KOPT-K1 (cell line): Measurements from ENCODE around the gene WIPF3.

Source experiments
- H3K27ac ChIP-seq: fragments of 200-600 bp; sonication (generic); 2 replicates; pipeline ENCODE4 v1.5.1; 2016; ENCODE audit warnings: antibody characterized with exemption, mild to moderate bottlenecking, low read depth, low read length; ENCODE audit not compliant: poor library complexity, severe bottlenecking
- H3K36me3 ChIP-seq: fragments of 200-600 bp; sonication (generic); 2 replicates; pipeline ENCODE4 v1.5.1; 2017; ENCODE audit warnings: antibody characterized with exemption, mild to moderate bottlenecking, low read length, moderate library complexity; ENCODE audit not compliant: insufficient read depth
- H3K9me3 ChIP-seq: fragments of 200-600 bp; sonication (generic); 2 replicates; pipeline ENCODE4 v1.5.1; 2017; ENCODE audit warnings: antibody characterized with exemption, low read length, mild to moderate bottlenecking; ENCODE audit not compliant: insufficient read depth, poor library complexity, severe bottlenecking

The WIPF3 gene

DNA sequence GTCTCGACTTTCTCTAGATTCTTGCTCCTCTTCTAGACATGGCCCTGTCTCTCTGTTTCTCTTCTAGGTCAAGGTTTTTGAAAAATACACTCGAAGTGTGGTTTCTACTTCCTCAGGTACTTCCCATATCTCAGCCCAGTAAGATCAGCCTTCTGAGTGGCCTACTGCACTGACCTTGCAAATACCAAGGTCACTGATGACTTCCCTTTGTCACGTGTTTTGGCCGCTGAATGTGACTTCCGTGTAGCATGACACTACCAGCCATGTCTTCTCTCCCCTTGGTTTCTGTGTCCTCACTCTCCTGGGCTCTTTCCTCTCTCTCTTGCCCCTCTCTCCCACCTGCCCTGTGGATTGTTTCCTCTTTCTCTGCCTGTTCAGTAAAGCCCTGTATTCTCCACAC lies 7.9 kb upstream of the WIPF3 start:
- H3K27ac ChIP-seq: no peak overlapping the region
- H3K36me3 ChIP-seq: no peaks in the 10 kb centered on the region
- H3K9me3 ChIP-seq: no peaks in the 10 kb centered on the region

DNA sequence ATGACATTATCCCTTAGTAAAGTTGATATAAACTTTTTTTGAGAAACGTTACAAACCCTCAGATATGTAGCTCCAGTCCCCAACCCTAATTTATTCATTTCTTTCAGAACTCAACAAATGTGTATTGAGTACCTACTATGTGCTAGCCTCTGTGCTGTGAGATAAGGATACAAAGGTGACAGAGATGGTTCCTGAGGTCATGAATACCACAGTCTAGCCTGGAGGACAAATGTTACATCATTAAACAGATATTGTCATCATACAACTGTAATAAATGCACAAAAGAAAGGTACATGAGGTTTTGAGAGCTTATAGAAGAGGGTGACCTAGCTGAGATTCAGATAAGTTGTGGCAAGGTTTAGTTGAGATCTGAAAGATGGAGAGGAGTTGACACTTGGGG lies 4.4 kb upstream of the WIPF3 start:
- Histone ChIP-seq H3K36me3 (no peaks in the 10 kb centered on the region), H3K9me3 (no peaks in the 10 kb centered on the region), H3K27ac (no peak overlapping the region)

DNA sequence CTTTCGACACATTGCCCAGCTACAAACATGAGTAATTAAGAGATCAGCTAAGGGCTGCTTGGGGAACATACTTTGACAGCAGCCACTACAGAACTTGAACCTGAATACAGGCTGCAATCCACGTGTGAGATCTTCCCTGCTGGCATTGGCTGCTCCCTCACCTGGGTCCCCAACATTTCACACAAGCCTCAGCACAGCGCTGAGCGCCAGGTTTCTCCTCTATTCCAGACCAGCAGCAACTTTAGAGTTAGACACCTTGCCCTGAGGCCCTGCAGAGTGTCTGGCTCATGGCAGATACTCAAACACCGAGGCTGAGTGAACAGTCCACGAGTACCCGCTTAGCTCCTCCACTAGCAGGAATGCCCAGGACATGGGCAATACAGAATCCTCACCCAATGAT lies 1.3 kb upstream of the WIPF3 start:
- Histone ChIP-seq H3K27ac (no peak overlapping the region), H3K36me3 (no peaks in the 10 kb centered on the region), H3K9me3 (no peaks in the 10 kb centered on the region)

DNA sequence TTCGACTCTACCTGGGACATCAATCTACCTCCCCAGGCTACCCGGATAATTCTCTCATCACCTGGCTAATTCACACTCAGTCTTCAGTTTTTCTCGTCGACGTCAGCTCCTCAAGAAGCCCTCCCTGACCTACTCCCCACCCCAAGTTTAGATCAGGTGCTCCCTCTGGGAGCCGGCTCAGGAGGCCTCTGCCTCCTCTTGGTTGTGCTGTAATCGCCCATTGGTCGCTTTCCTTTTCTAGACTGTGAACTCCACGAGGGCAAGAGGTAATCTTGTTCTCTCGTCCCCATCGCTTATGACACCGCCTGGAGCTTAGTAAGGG lies 461 bp upstream of the WIPF3 start:
- no peaks in the 10 kb centered on the region for H3K36me3 ChIP-seq
- no peak overlapping the region for H3K27ac ChIP-seq
- no peaks in the 10 kb centered on the region for H3K9me3 ChIP-seq

DNA sequence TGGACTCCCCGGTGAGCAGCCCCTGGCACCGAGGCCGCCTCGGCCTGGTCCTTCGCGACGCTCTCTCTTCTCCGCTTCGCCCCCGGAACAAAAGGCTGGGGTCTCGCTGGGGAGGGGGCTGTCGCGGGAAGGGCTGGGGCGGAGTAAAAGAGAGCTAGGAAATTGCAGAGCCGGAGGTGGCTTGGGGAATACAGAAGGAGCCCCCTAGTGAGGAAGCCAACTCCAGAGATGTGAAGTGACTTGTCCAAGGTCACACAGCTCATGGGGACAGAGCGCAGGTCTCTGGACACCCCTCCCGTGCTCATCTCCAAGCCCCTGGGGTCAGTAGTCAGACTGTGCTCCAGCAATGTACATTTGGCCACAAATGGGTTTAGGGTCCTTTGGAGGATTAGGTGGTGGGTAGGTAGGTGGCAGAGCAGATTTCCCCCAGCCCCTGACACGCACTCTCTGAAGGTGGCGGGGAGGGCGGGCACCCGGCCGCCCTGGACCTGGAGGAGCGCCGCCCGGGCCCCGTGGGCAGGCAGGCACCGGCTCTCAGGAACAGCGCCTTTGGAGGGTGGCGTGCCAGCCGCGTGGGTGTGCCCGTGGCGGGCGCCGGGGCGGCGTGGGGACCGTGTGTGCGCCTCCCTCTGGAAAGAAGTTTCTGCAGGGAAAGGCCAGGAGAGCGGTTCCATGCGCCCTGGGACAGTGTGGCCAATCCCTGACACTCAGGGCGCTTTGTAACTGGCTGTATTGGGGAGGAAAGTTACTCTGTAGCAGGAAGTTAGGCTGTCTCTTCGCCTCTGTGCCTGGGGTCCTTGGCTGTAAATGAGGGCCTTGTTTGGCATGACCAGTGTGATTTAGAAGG lies 910 bp downstream of the WIPF3 start:
- H3K9me3 ChIP-seq: no peaks in the 10 kb centered on the region
- H3K36me3 ChIP-seq: no peaks in the 10 kb centered on the region
- no peak overlapping the region for H3K27ac ChIP-seq

DNA sequence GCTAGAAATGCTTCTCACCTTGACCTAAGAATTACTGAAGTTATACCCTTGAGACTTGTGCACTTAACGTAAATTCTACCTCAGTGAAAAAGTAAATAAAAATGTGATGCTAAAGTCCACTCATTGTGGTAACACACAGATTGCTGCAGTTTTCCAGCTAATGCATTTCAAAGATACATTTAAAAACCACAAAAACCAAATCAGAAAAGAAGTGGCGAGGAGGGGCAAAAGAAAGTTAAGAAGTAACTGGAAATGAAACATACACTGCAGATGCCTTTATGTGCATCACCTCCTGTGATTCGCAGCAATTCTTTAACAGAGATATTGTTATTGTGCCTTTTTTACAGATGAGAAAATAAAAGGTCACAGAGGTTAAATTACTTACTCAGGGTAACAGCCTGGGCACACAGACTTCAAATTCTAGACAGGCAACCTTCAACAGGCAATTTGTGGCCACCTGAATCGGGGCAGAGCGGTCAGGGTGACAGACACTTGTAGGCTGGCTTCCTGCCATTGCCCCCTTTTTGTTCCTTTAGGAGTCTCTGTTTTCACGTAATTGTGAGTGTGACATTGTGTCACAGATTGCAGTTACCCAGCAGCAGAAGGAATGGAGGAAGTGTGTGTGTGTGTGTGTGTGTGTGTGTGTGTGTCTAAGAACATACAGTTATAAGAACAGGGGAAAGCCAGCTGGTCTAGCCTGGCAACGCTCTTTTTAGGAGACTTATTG lies 1.9 kb downstream of the WIPF3 start:
- no peaks in the 10 kb centered on the region for H3K36me3 ChIP-seq
- no peak overlapping the region for H3K27ac ChIP-seq
- H3K9me3 ChIP-seq: no peaks in the 10 kb centered on the region

DNA sequence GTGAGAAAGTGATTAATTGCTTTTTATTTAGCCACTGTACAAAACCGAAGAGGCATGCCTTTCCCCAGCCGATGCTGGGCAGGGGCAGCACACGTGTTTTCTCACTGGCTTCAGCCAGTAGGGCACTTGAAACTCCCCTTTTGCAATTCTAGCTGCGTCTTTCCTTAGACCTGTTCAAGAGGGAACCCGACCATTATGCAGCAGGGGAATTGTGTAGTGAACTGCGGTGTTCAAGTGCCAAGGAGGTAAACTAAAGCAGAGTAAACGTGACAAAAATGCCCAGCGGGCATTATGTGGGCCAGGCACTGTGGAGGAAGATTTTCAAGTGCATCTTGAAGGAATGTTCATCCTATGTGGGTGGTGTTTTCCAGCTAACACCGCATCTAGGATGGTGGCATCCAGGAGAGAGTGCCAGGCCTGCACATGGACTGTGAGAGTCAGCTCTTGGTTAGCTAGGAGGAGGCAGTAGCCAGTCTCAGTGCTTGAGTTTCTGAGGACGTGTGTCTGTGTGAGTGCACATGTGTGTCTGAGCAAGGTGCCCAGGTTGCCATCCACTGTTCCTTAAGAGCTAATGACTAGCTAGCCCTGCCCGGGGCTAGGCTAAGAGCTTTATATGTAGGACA lies 3.3 kb downstream of the WIPF3 start:
- Histone ChIP-seq H3K9me3 (no peaks in the 10 kb centered on the region), H3K36me3 (no peaks in the 10 kb centered on the region), H3K27ac (no peak overlapping the region)

DNA sequence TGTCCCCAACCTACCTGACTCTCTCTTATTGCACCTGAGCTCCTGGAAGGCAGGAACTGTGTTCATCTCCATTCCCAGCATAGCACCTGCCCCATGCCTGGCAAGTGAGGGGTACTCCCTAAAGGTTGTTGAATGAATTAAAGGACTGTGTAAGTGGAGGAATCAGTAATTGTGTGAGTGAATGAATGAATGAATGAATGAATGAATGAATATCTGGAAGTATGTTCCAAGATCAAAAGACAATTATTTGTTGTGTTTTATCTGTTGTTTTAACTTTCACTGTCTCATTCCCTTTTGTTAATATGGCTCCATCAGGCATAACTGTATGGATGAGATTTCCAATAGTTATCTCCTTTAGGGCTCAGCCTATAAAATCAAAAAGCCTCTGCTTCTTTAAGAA lies 4.0 kb downstream of the WIPF3 start:
- Histone ChIP-seq H3K27ac (no peak overlapping the region), H3K36me3 (no peaks in the 10 kb centered on the region), H3K9me3 (no peaks in the 10 kb centered on the region)

DNA sequence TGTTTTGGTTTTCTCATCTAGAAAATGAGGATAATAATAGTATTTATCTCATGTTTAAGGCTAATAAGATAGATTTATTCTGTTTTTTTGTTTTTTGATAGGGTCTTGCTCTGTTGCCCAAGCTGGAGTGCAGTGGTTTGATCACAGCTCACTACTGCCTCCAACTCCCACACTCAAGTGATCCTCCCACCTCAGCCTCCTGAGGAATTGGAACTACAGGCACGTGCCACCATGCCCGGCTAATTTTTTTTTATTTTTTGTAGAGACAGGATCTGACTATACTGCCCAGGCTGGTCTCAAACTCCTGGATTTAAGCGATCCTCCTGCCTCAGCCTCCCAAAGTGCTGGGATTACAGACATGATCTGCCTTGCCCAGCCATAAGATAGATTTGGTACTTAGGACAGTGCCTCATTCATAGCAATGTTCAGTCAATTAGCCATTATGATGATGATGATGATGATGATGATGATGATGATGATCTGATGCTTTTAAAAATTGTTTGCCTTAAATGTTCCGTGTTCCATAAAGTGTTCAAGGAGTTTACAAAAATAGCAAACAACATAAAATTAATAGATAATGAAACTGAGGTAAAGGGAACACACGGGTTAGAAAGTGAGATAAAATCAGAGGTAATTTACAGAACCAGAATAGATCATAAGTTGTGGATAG lies 4.6 kb downstream of the WIPF3 start:
- H3K36me3 ChIP-seq: no peaks in the 10 kb centered on the region

DNA sequence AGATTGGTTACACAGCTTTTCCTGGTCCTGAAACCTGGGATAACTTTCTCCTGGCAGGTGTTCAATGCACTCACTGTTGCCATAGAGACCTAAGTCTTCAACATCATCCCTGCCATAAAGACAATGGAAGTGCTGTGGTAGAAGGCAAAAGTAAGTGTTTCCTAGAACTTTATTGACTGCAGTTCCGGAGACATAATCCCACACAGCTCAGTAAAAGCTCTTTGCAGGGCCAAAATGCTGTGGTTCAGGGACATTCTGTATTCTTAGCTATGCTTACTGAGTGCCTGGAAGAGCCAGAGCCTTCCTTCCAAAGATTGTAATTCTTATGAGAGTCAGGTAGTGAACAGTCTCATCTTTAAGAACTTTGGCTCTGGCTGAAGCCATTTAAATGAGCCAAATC lies 5.3 kb downstream of the WIPF3 start:
- no peak overlapping the region for H3K27ac ChIP-seq
- no peaks in the 10 kb centered on the region for H3K36me3 ChIP-seq
- H3K9me3 ChIP-seq: no peaks in the 10 kb centered on the region

More for the DNA sequence above, 4.6 kb downstream of the WIPF3 start:
- Histone ChIP-seq H3K9me3 (no peaks in the 10 kb centered on the region), H3K27ac (no peak overlapping the region)

DNA sequence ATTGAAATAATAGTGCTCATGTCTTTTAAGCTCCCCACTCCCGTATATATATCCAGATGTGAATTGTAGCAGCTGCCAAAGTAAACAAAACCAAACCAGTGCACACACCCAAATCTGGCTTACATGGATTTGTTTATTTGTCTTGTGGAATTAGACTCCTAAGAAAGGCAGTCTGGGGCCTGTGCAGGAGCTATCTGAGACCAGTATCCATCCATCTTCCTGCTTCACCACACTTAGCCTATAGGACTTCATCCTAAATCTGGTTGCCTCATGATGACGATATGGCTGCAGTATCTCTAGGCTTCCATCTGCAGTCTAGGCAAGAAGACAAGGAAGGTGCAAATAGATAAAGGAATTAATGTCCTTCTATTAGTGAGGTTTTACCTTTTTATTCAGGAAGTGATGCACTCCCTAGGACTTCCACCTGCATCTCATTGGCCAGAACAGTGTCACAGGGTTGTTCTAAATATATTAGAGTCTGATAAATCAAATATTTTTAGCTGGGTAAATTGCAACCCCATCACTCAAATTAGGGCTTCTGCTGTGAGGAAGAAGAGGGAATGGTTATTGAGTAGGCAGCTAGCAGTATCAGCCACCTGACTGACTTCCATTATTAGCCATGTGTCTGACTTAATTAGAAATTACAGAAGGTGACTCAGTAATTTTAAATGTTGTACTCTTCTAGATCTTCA lies 6.0 kb downstream of the WIPF3 start:
- Histone ChIP-seq H3K27ac (no peak overlapping the region), H3K9me3 (no peaks in the 10 kb centered on the region), H3K36me3 (no peaks in the 10 kb centered on the region)

DNA sequence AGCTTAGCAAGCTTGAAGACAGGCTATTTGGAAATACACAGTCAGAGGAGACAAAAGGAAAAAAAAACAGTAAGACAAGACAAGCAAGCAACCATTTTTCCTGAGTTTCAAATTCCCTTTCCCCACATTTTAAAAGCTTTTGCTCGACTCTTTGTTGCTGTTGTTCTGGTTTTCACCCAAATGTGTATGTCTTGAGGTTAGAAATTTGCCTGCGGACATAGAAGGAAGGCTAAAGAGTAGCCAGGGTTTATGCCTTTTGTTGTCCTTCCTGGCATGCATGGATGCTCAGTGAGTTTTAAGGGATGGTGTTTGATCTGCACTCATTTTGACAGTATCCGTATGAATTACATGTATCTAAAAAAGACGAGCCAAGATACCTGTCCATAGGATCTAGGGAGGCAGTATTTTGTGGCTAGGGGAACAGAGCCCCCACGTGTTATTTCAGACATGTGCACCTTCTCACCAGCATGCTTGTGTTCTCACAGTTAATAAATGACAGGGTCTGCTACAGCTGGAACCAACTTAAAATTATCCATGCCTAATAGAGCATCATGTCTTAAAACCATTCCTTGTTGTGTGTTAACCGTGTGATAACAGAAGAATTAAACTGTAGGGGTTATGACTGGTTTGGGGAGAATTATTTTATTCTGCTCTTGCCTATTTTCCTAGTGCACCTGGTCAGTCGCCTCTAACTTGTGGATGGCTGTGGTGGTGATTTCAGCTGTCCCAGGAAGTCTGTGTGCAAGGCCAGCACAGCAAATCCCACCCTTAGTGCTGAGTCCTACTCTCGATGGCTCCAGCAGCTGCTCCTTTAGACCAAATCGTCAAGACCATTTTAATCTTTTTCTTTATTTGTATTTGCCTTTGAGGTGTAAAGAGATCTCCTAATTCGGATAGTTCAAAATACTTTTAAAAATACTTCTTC lies 9.1 kb downstream of the WIPF3 start:
- Histone ChIP-seq H3K9me3 (no peaks in the 10 kb centered on the region), H3K36me3 (no peaks in the 10 kb centered on the region), H3K27ac (no peak overlapping the region)

DNA sequence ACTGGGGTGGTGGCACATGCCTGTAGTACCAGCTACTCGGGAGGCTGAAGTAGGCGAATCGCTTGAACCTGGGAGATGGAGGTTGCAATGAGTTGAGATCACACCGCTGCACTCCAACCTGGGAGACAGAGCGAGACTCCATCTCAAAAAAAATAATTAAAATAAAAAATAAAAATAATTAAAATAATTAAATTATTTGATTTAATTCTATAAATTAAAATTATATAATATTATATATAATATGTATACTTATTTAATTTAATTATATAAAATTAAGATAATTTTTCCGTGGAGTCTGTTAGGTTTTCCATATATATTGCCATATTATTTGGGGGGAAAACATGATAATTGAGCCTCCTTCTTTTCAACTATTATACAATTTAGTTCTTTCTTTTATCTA lies 12.0 kb downstream of the WIPF3 start:
- no peaks in the 10 kb centered on the region for H3K36me3 ChIP-seq
- no peak overlapping the region for H3K27ac ChIP-seq

More for the DNA sequence above, 12.0 kb downstream of the WIPF3 start:
- no peaks in the 10 kb centered on the region for H3K9me3 ChIP-seq
